ENCODE measurements around the gene PRKAA1.

PRKAA1 gene

DNA sequence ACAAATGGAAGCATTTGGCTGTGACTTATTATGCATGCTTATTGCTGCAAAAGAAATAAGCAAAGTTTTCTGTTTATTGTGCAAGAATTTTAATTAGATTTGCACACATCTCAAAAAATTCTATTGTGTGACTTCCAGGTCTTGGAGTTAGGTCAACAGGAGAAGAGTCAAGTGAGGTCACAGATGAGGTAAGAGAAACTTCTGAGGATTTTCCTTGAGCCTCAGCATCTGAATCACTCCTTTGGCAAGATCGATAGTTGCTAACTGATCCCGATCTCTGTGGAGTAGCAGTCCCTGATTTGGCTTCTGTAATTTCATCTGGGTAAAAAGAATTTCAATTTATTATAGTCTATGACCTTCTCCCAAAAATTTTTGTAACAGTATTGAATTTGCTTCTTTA, 35.5 kb downstream of the PRKAA1 start:
- Histone ChIP-seq H3K9ac (ENCODE audit: low read length) (no peak overlapping the region), H3K36me3 (ENCODE audit: insufficient read depth, low read length) (peaks cover 64% of the 10 kb centered on the region)
- TF ChIP-seq EZH2 (IDR thresholded peaks at IDR 0.05; ENCODE audit: borderline replicate concordance, low read length) = no peak
- TF ChIP-seq, protein P1, sequence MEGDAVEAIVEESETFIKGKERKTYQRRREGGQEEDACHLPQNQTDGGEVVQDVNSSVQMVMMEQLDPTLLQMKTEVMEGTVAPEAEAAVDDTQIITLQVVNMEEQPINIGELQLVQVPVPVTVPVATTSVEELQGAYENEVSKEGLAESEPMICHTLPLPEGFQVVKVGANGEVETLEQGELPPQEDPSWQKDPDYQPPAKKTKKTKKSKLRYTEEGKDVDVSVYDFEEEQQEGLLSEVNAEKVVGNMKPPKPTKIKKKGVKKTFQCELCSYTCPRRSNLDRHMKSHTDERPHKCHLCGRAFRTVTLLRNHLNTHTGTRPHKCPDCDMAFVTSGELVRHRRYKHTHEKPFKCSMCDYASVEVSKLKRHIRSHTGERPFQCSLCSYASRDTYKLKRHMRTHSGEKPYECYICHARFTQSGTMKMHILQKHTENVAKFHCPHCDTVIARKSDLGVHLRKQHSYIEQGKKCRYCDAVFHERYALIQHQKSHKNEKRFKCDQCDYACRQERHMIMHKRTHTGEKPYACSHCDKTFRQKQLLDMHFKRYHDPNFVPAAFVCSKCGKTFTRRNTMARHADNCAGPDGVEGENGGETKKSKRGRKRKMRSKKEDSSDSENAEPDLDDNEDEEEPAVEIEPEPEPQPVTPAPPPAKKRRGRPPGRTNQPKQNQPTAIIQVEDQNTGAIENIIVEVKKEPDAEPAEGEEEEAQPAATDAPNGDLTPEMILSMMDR (IDR thresholded peaks at IDR 0.05; ENCODE audit: low read length) = no peak

GRCh38 chr5:40757400-40757799, 40.8 kb downstream of the PRKAA1 start:
- TF ChIP-seq, protein P1 (IDR thresholded peaks at IDR 0.05; ENCODE audit: low read length) = no peak
- no peak for TF ChIP-seq EZH2 (IDR thresholded peaks at IDR 0.05; ENCODE audit: borderline replicate concordance, low read length)
- peaks cover 15% of the 10 kb centered on the region for H3K4me1 ChIP-seq (ENCODE audit: insufficient read depth, low read length, severe bottlenecking)
- peaks cover 14% of the 10 kb centered on the region; the same call in 1 of the 2 replicates for H3K79me2 ChIP-seq (ENCODE audit: insufficient read depth, low read length)
- peaks cover 21% of the 10 kb centered on the region for H3K36me3 ChIP-seq (ENCODE audit: insufficient read depth, low read length)
- H3K9me3 ChIP-seq (ENCODE audit: low read length) = no peaks in the 10 kb centered on the region
- H4K20me1 ChIP-seq (ENCODE audit: insufficient read depth, low read length) = no peaks in the 10 kb centered on the region
- H3F3A ChIP-seq (ENCODE audit: insufficient read depth, low read length) = no peaks in the 10 kb centered on the region
- H3K4me2 ChIP-seq (ENCODE audit: low read length) = no peak overlapping the region
- H3K27me3 ChIP-seq (ENCODE audit: insufficient read depth, low read length) = no peaks in the 10 kb centered on the region
- no peak overlapping the region for H3K27ac ChIP-seq (ENCODE audit: low read depth, low read length, poor library complexity, severe bottlenecking)
- H3K9ac ChIP-seq (ENCODE audit: low read length) = no peak overlapping the region
- no peak overlapping the region for H2AFZ ChIP-seq (ENCODE audit: low read length)
- H3K4me3 ChIP-seq (ENCODE audit: low read depth, low read length, poor library complexity, severe bottlenecking) = no peak overlapping the region
- H3K9me2 ChIP-seq (ENCODE audit: low read depth, low read length) = no peaks in the 10 kb centered on the region

More for the DNA sequence above, 35.5 kb downstream of the PRKAA1 start:
- Histone ChIP-seq H3K27me3 (ENCODE audit: insufficient read depth, low read length) (no peaks in the 10 kb centered on the region), H4K20me1 (ENCODE audit: insufficient read depth, low read length) (no peaks in the 10 kb centered on the region), H3K4me2 (ENCODE audit: low read length) (no peak overlapping the region), H3F3A (ENCODE audit: insufficient read depth, low read length) (no peaks in the 10 kb centered on the region), H3K4me3 (ENCODE audit: low read depth, low read length, poor library complexity, severe bottlenecking) (no peak overlapping the region), H3K4me1 (ENCODE audit: insufficient read depth, low read length, severe bottlenecking) (no peaks in the 10 kb centered on the region), H3K9me2 (ENCODE audit: low read depth, low read length) (no peaks in the 10 kb centered on the region), H2AFZ (ENCODE audit: low read length) (no peak overlapping the region), H3K27ac (ENCODE audit: low read depth, low read length, poor library complexity, severe bottlenecking) (no peak overlapping the region), H3K9me3 (ENCODE audit: low read length) (no peaks in the 10 kb centered on the region), H3K79me2 (ENCODE audit: insufficient read depth, low read length) (no peaks in the 10 kb centered on the region)

GRCh38 chr5:40755407-40756365, 42.5 kb downstream of the PRKAA1 start, which contains the start of gene TTC33:
Gene TTC33 (minus strand): TSS chr5:40755961. CDS start chr5:40747018, 8,943 bp downstream.
- H3K27ac ChIP-seq (ENCODE audit: low read depth, low read length, poor library complexity, severe bottlenecking) = peak within 1 kb of the TSS; percentile 66
- peak within 1 kb of the TSS; percentile 91 for H3K9ac ChIP-seq (ENCODE audit: low read length)
- H3K79me2 ChIP-seq (ENCODE audit: insufficient read depth, low read length) = peaks cover 17% of the 10 kb centered on the region; the same call in 1 of the 2 replicates
- no peaks in the 10 kb centered on the region for H4K20me1 ChIP-seq (ENCODE audit: insufficient read depth, low read length)
- no peaks in the 10 kb centered on the region for H3K9me2 ChIP-seq (ENCODE audit: low read depth, low read length)
- TF ChIP-seq, protein P1 (IDR thresholded peaks at IDR 0.05; ENCODE audit: low read length) = peak; percentile 80
- no peak for TF ChIP-seq EZH2 (IDR thresholded peaks at IDR 0.05; ENCODE audit: borderline replicate concordance, low read length)
- H3K4me2 ChIP-seq (ENCODE audit: low read length) = peak within 1 kb of the TSS; percentile 73
- H3K27me3 ChIP-seq (ENCODE audit: insufficient read depth, low read length) = no peaks in the 10 kb centered on the region
- no peaks in the 10 kb centered on the region for H3K9me3 ChIP-seq (ENCODE audit: low read length)
- H3F3A ChIP-seq (ENCODE audit: insufficient read depth, low read length) = no peaks in the 10 kb centered on the region
- H3K36me3 ChIP-seq (ENCODE audit: insufficient read depth, low read length) = 0 out of 2 replicates have a peak, but pooled peaks cover 5% of the 10 kb centered on the region
- H2AFZ ChIP-seq (ENCODE audit: low read length) = peak within 1 kb of the TSS; percentile 19; the same call in 1 of the 2 replicates
- H3K4me3 ChIP-seq (ENCODE audit: low read depth, low read length, poor library complexity, severe bottlenecking) = peak within 1 kb of the TSS; percentile 96
- peaks cover 15% of the 10 kb centered on the region for H3K4me1 ChIP-seq (ENCODE audit: insufficient read depth, low read length, severe bottlenecking)

Measured in OCI-LY1 (cell line).